GM21786 (cell line): Measurements from ENCODE around the gene ADARB1.

Experiments used
- ATAC-seq: cut with Tn5 transposase; IDR thresholded peaks from one replicate; pipeline ENCODE4 v1.9.1; 2021; ENCODE audit not compliant: unreplicated experiment

Gene ADARB1

GRCh38 chr21:45246386-45247320 is 172.3 kb downstream of the ADARB1 start:
- ATAC-seq = no peak

GRCh38 chr21:45248301-45248892 is 174.0 kb downstream of the ADARB1 start:
- no peak for ATAC-seq

GRCh38 chr21:45248893-45249381 is 174.6 kb downstream of the ADARB1 start:
- ATAC-seq = no peak

- no peak for ATAC-seq
Measured at GRCh38 chr21:45249626-45250025, 175.2 kb downstream of the ADARB1 start.

GRCh38 chr21:45250272-45250671 is 175.9 kb downstream of the ADARB1 start:
- no peak for ATAC-seq

- ATAC-seq = no peak
Measured at GRCh38 chr21:45250914-45251634, 176.7 kb downstream of the ADARB1 start.

- ATAC-seq = no peak
Measured at GRCh38 chr21:45251635-45252447, 177.5 kb downstream of the ADARB1 start.

- ATAC-seq = no peak
Measured at GRCh38 chr21:45252448-45252925, 178.1 kb downstream of the ADARB1 start.

GRCh38 chr21:45253180-45253579 is 178.8 kb downstream of the ADARB1 start:
- ATAC-seq = no peak

GRCh38 chr21:45253633-45254459 is 179.5 kb downstream of the ADARB1 start:
- no peak for ATAC-seq

- no peak for ATAC-seq
Measured at GRCh38 chr21:45254460-45254930, 180.1 kb downstream of the ADARB1 start.

GRCh38 chr21:45255381-45256020 is 181.1 kb downstream of the ADARB1 start:
- no peak for ATAC-seq

- no peak for ATAC-seq
Measured at GRCh38 chr21:45256021-45256911, 181.9 kb downstream of the ADARB1 start.

GRCh38 chr21:45256912-45257672 is 182.7 kb downstream of the ADARB1 start:
- no peak for ATAC-seq

GRCh38 chr21:45257673-45258341 is 183.4 kb downstream of the ADARB1 start:
- no peak for ATAC-seq

GRCh38 chr21:45258466-45258865 is 184.1 kb downstream of the ADARB1 start:
- ATAC-seq = no peak
